Posterior vena cava (tissue), 2 donors: Measurements from ENCODE around the gene OR10A3. TPM values are rescaled to one million over a fixed set of nuclear protein-coding genes. Genes with fewer than 3 reads are reported as not detected.

Source experiments
- DNase-seq: peaks from one replicate; pipeline ENCODE4 v3.0.0-alpha.2; 2020; ENCODE audit warnings: low spot score
- intact Hi-C, 2 donors: fragments of 100-400 bp; cut with DNase I; formaldehyde crosslinking; loops; one replicate each; pipeline versions ENCODE4 v1.14.1 to v1.14.2; 2022 to 2023
- total RNA-seq, 2 donors: library from RNA; stranded (reverse); fragmentation: NEBNext Ultra II Directional; extraction: Animal tissue kit (Norgen Biotek cat#: 25700); gene quantifications; one replicate each; pipeline ENCODE4 v1.2.1, GENCODE V29; 2021
- donor health status: DM: yes; HTN: yes; CAD: no.
- donor health status: DM: yes; HTN: yes; CAD: no.

The OR10A3 gene
- total RNA-seq, 2 donors from 2014 or later: not detected

GRCh38 chr11:7896009-7896785 lies 45.3 kb downstream of the OR10A3 start:
- no peak for DNase-seq
- intact Hi-C loops: loop anchor here in 1 of 2 donors (10.0 kb wide), 1 partner anchor 89 kb away; the partner anchor contains the start of gene EIF3F

- intact Hi-C loops: loop anchor here in 1 of 2 donors (10.0 kb wide), 1 partner anchor 91 kb away; the partner anchor contains the start of gene EIF3F
- no peak for DNase-seq
These were observed 47.3 kb downstream of the OR10A3 start for GRCh38 chr11:7894251-7894650.

GRCh38 chr11:7893796-7894195 lies 47.7 kb downstream of the OR10A3 start:
- intact Hi-C loops: loop anchor here in 1 of 2 donors (10.0 kb wide), 1 partner anchor 91 kb away; the partner anchor contains the start of gene EIF3F

GRCh38 chr11:7892840-7893254 lies 48.7 kb downstream of the OR10A3 start:
- intact Hi-C loops: loop anchor here in 1 of 2 donors (10.0 kb wide), 1 partner anchor 92 kb away; the partner anchor contains the start of gene EIF3F
- no peak for DNase-seq

More at GRCh38 chr11:7893796-7894195, 47.7 kb downstream of the OR10A3 start:
- no peak for DNase-seq

- intact Hi-C loops: loop anchor here in 1 of 2 donors (10.0 kb wide), 1 partner anchor 93 kb away; the partner anchor contains the start of gene EIF3F
- DNase-seq: no peak
These were observed 49.3 kb downstream of the OR10A3 start for GRCh38 chr11:7892059-7892699.

- DNase-seq: no peak
- intact Hi-C loops: loop anchor here in 1 of 2 donors (10.0 kb wide), 1 partner anchor 94 kb away; the partner anchor contains the start of gene EIF3F
These were observed 50.9 kb downstream of the OR10A3 start for GRCh38 chr11:7890417-7891172.

- intact Hi-C loops: loop anchor here in 1 of 2 donors (10.0 kb wide), 1 partner anchor 95 kb away; the partner anchor contains the start of gene EIF3F
- DNase-seq: no peak
These were observed 51.5 kb downstream of the OR10A3 start for GRCh38 chr11:7889985-7890384.

Other genes starting within 250 kb of the OR10A3 start
- not detected for gene OVCH2, start 235.2 kb downstream of the OR10A3 start, total RNA-seq
- not detected for gene OR5P2, start 144.8 kb downstream of the OR10A3 start, total RNA-seq
- gene OR5P3, start 110.9 kb downstream of the OR10A3 start, total RNA-seq: not detected
- gene OR10A6, start 10.4 kb downstream of the OR10A3 start, total RNA-seq: not detected
- gene NLRP10, start 23.7 kb upstream of the OR10A3 start, total RNA-seq: not detected
- 100 to 1,000 TPM; 138 to 139 TPM for gene EIF3F, start 45.6 kb upstream of the OR10A3 start, total RNA-seq
- 10 to 100 TPM in 1 of 2 donors, 1 to 10 TPM in 1; 7.0 to 12.5 TPM for gene TUB, start 139.5 kb upstream of the OR10A3 start, total RNA-seq
- 1 to 10 TPM; 6.0 to 7.7 TPM for gene RIC3, start 227.3 kb upstream of the OR10A3 start, total RNA-seq